ENCODE data around the gene ENTPD2. TPM values are rescaled to one million over a fixed set of nuclear protein-coding genes. Genes with fewer than 3 reads are reported as not detected.

ENTPD2 gene
- total and polyA plus RNA-seq, 10 of the 15 experiments (the other 5 are each of a cell fraction or from before 2014, with no cell fraction given): 0.15 to 1.8 (median 0.65) TPM; not detected in 2

DNA sequence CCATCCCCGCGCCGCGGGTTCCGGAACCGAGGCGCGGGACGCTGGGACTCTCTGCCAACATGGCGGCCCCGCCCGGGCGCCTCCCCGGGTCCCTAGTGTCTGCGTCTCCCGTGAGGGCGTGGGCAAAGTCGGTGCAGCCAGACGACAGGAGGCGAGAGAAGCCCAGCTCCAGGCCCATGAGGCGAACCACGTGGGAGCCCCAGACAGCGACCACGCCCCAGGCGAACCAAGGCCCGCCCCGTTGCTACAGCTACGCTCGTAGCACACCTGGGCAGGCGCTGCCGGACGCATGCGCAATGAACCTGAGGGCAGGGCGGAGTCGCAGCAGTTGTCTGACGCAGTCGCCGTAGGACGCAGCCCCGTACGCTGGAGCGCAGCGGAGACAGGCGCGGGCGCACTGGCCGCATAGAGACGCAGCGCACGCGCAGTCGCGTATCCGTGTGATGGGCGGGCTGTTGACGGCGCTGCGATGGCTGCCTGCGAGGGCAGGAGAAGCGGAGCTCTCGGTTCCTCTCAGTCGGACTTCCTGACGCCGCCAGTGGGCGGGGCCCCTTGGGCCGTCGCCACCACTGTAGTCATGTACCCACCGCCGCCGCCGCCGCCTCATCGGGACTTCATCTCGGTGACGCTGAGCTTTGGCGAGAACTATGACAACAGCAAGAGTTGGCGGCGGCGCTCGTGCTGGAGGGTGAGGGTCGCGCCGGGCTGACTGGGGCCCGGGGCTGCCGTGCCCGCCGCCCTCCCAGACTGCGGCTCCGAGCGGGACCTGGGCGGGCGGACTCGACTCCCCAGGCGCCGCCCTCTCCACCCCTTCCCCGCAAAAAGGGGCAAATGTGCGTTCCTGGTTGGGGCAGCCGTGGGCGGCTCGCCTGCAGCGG lies 32.9 kb upstream of the ENTPD2 start, which contains the start of gene MAN1B1 (continued):
- TF ChIP-seq, protein P1, sequence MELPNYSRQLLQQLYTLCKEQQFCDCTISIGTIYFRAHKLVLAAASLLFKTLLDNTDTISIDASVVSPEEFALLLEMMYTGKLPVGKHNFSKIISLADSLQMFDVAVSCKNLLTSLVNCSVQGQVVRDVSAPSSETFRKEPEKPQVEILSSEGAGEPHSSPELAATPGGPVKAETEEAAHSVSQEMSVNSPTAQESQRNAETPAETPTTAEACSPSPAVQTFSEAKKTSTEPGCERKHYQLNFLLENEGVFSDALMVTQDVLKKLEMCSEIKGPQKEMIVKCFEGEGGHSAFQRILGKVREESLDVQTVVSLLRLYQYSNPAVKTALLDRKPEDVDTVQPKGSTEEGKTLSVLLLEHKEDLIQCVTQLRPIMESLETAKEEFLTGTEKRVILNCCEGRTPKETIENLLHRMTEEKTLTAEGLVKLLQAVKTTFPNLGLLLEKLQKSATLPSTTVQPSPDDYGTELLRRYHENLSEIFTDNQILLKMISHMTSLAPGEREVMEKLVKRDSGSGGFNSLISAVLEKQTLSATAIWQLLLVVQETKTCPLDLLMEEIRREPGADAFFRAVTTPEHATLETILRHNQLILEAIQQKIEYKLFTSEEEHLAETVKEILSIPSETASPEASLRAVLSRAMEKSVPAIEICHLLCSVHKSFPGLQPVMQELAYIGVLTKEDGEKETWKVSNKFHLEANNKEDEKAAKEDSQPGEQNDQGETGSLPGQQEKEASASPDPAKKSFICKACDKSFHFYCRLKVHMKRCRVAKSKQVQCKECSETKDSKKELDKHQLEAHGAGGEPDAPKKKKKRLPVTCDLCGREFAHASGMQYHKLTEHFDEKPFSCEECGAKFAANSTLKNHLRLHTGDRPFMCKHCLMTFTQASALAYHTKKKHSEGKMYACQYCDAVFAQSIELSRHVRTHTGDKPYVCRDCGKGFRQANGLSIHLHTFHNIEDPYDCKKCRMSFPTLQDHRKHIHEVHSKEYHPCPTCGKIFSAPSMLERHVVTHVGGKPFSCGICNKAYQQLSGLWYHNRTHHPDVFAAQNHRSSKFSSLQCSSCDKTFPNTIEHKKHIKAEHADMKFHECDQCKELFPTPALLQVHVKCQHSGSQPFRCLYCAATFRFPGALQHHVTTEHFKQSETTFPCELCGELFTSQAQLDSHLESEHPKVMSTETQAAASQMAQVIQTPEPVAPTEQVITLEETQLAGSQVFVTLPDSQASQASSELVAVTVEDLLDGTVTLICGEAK (IDR thresholded peaks at IDR 0.05; ENCODE audit: borderline replicate concordance): no peak
- TF ChIP-seq FOXK2 (IDR thresholded peaks at IDR 0.05) (peak; percentile 85), TAF1 (IDR thresholded peaks at IDR 0.05; ENCODE audit: borderline replicate concordance, low read depth, low read length) (peak; percentile 72), ESRRA (IDR thresholded peaks at IDR 0.05; ENCODE audit: low read length) (no peak), RB1 (IDR thresholded peaks at IDR 0.05; ENCODE audit: borderline replicate concordance) (peak; percentile 70; the same call in 1 of the 2 replicates), CBX5 (IDR thresholded peaks at IDR 0.05; ENCODE audit: low read depth) (no peak), CREM (IDR thresholded peaks at IDR 0.05; ENCODE audit: low read depth) (no peak; the same call in none of the 2 replicates), SKIL (IDR thresholded peaks at IDR 0.05; ENCODE audit: low read depth, poor library complexity, severe bottlenecking) (no peak), NR2C1 (IDR thresholded peaks at IDR 0.05) (no peak), KAT2A (conservative IDR thresholded peaks at IDR 0.05; ENCODE audit: control insufficient read depth, low read depth, low read length) (no peak), MXI1 (IDR thresholded peaks at IDR 0.05; ENCODE audit: low read depth, low read length) (peak; percentile 99), JUND (IDR thresholded peaks at IDR 0.05; ENCODE audit: low read depth, low read length) (no peak), IRF4 (IDR thresholded peaks at IDR 0.05; ENCODE audit: low read depth, low read length) (no peak), RAD21 (IDR thresholded peaks at IDR 0.05; ENCODE audit: insufficient read depth, low read depth, low read length) (no peak), RAD51 (IDR thresholded peaks at IDR 0.05) (peak; percentile 89), SMAD1 (IDR thresholded peaks at IDR 0.05; ENCODE audit: low read depth, partially characterized antibody) (no peak), YY1 (IDR thresholded peaks at IDR 0.05; ENCODE audit: low read depth, low read length) (peak; percentile 94), CHD2 (IDR thresholded peaks at IDR 0.05; ENCODE audit: borderline replicate concordance, low read depth, low read length) (0 out of 2 replicates have a peak, but pooled peaks have one; percentile 21), POLR2AphosphoS5 (IDR thresholded peaks at IDR 0.05; ENCODE audit: low read length) (peak; percentile 79), ZNF24 (IDR thresholded peaks at IDR 0.05) (no peak), NRF1 (conservative IDR thresholded peaks at IDR 0.05; ENCODE audit: low read depth, low read length) (peak; percentile 99), IKZF2 (IDR thresholded peaks at IDR 0.05) (no peak), MYC (IDR thresholded peaks at IDR 0.05; ENCODE audit: insufficient read depth, insufficient read length, insufficient replicate concordance, low read length, severe bottlenecking) (peak; percentile 15), HCFC1 (IDR thresholded peaks at IDR 0.05; ENCODE audit: low read length) (peak; percentile 56)
- TF ChIP-seq, protein P2, sequence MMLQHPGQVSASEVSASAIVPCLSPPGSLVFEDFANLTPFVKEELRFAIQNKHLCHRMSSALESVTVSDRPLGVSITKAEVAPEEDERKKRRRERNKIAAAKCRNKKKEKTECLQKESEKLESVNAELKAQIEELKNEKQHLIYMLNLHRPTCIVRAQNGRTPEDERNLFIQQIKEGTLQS (IDR thresholded peaks at IDR 0.05; ENCODE audit: borderline replicate concordance, extremely low read depth, low read depth, low read length): peak; percentile 39; the same call in 1 of the 2 replicates
